ENCODE results near the gene WBP2.
A peak's percentile ranks its signal among the peaks of the same experiment; 100 is the strongest.

The WBP2 gene

DNA sequence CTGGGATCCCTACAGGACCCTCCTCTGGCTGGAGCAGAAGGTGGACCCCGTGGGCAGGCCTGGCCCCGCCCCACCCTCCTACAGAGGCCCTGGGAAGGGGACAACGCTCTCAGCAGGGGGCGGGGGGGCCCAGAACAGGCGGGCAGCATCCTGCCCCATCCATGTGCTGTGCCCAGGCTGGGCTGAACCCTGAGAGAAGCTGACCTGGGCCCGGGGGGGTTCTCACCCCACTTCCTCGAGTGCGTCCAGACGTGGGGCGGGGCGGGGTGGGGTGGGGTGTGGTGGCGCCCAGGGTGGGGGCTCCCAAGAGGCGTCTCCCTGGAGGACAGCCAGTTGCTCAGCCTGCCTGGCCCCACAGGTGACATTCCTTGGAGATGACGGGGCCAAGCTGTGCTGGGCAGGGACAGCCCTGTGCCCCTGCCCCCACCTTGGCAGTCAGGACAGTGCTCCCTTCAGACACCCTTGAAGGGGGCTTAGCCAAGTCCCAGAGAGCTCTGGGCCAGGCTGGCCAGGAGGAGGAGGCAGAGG, 10.5 kb downstream of the WBP2 start:
- DNase-seq: no peak

DNA sequence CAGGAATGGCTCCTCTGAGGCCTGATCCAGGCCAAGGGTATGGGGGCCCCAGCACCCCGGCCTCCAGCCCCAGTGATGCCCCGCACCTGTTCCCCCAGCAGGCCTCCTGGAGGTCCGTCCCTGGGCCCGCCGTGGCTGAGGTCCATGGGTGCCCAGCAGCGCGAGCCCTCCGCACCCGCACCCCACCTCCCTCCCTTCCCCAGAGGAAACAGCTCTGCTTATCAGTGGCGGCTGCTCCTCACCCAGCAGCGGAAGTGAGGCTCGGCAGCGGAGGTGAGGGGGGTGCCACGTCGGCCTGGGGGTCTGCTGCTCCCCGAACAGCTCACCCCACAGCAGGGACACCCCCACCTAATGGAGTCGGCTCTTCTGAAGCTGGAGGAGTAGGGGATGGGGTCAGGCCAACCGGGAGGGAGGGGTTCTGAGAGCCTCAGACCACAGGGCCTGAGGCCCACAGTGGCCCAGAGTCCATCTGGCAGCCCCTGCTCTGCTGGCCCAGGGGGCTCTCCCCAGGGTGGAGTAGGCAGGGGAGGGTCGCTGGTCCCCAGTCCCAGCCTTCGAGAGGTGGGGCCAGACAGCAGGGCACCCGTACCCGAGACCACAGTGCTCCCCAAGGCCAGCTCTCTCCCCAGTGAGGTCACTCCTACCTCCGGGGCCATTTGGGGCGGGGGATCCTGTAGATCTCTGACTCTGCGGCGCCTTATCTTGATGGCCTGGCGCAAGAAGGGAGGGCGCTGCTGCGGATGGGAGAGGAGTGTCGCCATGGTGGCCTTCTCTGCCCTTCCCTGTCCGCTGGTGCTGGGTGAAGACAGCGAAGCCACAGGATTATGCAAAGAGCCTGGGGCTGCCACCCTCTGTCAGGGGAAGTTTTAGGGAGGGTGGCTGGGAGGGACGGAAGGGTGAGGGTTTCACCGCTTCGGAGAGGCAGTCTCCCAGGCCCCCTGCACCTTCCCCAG, 11.3 kb downstream of the WBP2 start, which contains the start of gene UNC13D:
TSS of gene UNC13D (minus strand) at position 828 of the 953 bp plus-strand sequence. CDS start at position 761, 67 bp downstream.
- peak; percentile 68 to 86 (median 82) for DNase-seq

DNA sequence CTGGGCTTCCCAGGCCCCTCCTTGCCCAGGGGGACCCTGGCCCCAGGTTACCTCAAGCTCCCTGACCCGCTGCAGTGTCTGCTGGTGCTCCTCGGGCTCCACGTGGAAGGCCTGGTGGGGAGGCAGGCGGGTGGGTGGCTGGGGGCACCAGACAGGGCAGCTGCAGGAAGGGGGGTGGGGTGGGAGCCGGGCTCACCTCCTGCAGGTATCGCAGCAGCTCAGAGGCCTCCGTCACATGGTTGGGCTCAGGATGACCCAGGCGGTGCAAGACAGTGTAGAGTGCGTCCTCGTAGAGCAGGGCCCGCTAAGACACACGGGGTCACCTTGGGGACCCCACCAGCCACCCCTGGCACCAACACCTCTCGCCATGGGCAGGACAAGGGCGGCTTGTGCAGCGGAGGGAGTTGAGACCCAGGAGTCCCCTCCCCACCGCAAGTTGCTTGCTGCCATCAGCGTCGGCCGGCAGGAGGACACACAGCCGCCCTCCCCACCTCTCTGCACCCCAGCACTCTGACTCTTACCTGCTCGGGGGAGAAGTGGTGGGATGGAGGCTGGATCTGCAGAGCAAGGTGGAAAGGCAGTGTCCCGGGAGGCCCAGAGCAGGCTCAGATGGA, 12.1 kb downstream of the WBP2 start:
- DNase-seq: peak in 1 of 4 experiments; percentile 1

DNA sequence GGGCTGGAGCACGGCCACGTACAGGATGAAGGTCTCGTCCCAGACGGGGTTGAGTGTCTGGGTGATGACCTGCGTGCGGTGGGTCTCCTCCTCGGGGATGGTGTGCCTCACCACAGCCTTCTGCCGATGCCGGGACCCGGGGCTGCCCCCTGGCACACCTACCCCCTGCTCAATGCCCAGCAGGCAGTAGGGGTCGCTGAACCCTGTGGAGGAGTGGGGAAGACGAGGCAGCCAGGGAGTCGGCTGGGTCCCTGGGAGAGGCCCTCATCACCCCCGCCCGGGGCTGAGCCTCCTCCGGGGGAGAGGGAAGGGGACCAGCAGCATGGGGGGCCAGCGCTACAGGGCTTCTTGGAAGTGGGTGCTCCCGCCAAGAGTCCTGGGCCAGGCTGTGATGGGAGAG, 12.7 kb downstream of the WBP2 start:
- no peak for DNase-seq

DNA sequence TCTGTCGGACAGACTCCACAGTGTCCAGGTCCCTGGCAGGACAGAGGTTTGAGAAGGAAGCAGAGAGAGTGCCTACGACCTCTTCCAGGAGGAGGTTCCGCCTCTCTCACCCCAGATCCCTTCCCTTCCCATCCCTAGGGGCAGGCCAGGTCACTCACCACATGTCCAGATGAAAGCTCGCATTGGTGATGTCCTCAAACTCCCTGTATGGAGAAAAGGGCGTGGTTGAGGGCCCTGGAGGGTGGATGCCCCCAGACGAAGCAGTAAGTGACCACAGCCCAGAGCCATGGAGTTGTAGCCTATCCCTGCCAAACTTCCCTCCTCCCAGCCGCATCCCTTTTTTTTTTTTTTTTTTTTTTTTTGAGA, 14.4 kb downstream of the WBP2 start:
- DNase-seq: no peak

DNA sequence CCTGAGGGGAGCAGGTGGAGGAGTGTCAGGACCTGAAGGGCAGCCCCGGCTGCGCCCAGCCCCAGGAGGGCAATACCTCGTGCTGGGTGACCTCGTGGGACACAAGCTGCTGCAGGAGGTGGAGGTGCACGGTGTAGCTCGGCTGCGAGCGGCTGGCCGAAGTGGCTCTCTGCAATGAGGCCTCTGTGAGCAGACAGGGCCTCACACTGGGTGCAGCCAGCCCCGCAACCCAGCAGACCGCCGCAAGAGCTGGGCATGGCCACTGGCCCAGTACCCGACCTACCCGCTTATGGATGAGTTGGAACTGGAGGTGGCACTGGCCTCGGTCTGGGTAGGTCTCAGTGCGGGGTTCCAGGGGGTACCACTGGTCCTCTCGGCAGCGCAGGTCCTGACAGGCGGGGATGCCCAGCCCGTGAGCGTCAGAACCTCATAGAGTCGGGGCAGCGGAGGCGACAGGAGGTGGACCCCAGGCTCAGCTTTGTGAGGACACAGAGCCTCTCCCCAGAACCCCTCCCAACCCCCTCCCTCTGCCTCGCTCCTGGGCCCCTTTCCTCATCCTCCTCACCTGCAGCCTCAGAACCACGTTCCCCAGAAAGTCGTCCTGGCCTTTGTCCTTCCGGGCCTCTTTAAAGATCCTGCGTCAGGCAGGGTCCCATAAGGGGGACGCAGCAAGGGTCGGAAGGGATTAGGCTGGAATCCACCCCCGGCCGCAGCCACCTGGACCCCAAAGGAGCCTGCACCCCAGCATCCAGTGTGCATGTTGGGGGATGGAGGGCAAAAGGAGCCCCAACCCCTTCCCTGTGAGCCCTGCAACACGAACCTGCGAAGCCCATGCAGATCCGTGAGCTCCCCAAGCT, 15.0 kb downstream of the WBP2 start:
- no peak for DNase-seq

DNA sequence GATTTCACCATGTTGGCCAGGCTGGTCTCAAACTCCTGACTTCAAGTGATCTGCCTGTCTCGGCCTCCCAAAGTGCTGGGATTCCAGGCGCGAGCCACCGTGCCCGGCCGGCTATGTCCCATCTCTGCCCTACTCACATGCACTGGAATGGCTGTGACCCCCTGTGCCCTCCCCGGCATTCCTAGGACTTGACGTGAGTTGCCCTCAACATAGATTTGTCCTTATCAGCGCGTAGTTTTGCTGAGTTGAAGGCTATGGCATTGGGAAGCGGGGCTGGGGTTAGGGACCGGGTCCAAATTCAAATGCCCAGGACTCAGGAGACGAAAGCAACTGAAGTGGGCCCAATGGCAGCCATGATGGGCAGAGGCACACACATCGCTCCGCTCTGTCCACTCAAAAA, 16.7 kb downstream of the WBP2 start:
- no peak for DNase-seq

DNA sequence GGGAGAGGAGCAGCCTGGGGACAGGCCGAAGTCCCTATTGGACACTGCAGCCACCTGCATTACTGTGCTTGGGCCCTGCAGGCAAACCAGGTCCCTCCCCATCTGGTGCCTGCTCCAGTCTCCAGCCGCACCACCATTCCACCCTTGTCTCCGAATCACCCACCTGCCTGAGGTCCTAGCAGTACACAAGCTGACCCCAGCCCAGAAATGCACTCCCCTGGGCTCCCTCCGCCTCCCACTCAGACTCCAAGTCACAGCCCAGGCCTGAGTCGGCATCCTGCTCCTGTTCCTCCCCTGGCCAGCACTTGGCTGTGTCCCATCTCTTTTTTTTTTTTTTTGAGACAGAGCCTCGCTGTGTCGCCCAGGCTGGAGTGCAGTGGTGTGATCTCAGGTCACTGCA, 17.2 kb downstream of the WBP2 start:
- no peak for DNase-seq

DNA sequence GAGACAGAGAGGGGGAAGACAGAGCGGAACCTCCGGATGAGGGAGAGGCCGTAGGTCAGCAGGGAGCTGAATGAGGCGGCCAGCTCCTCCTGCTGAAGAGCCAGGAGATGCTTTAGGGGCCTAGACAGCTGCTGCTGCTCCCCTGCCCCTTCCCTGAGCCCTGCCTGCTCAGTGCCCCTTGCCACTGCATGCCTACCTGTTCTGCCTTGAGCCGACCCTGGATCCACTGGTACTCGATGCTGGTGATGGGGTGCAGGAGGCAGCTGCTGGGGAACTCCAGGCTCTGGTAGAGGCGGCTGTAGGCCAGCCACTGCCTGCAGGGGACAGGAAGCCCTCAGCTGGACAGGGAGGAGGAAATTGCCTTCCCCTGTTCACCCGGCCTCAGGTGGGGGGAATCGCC, 18.5 kb downstream of the WBP2 start:
- no peak for DNase-seq

DNA sequence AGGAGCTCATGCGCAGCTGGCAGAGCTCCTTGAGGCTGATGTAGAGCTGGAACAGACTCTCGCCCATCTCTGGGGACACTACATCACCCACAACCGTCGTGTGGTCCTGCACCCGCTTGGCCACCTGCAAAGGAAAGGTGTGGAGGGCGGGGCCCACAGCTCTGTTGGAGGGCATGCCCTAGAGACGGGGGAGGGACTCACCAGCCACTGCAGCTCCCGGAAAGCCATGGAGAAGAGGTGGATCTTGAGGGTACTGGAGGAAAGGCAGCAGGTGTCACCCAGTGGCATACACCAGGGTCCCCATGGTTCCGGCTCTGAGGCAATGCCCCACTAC, 19.5 kb downstream of the WBP2 start:
- DNase-seq: no peak

DNA sequence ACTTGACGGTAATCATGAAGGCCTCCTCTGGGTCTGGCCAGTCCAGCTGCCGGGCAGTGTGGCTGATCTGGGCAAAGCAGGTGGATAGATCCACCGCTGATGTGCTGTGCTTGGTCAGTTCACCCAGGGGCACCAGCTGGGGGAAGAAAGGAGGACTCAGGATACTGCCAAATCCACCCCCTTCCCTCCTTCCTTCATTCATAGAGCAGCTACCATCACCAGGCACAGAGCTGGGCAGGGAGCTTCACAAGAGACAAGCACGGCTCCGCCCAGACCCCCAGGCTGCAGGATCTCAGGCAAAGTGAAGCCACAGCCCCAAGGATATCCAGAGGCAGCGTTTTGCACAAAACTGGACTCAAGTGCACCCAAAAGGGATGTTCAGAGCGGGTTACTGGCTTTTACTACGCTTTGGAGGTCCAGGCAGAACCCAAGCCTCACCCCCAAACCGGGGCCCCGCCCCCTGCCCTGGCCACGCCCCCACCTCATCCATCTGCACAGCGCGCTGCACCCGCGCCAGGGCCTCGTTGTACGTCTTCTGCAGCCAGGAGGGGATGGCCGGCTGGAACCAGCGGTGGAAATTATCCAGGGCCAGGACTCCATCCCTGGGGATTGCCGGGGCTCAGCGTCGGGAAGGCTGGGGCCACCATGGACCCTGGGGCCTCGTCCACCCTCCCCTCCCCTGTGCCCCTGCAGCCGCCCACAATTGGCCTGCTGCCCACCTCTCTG, 20.0 kb downstream of the WBP2 start:
- DNase-seq: no peak

DNA sequence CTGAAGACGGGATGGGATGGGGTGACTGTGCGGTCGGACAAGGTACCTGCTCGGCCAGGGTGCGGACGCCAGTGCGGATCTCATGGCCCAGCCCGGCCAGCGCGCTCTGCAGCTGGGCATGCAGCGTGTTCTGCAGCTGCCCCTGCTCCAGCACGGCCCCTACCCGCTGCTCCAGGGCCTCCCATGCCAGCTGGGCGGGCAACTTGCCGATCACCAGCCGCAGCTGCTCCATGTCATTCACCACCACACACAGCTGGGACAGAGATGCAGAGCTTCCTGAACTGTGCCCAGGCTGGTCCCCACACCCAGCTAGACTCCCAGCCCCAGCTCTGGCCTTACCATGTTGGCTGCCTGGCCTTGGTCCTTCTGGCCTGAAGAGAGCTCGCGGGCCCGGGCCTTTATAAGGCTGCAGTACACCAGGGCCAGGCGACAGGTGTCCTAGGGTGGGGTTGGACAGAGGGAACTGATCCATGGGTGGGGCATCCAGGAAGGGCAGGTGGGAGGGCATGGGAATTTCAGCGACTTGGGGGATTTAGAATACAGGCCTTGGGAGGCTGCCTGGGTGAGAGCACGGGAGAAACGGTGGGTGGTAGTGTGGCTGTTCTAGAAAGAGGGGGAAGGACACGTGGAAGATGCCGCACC, 20.7 kb downstream of the WBP2 start:
- no peak for DNase-seq

DNA sequence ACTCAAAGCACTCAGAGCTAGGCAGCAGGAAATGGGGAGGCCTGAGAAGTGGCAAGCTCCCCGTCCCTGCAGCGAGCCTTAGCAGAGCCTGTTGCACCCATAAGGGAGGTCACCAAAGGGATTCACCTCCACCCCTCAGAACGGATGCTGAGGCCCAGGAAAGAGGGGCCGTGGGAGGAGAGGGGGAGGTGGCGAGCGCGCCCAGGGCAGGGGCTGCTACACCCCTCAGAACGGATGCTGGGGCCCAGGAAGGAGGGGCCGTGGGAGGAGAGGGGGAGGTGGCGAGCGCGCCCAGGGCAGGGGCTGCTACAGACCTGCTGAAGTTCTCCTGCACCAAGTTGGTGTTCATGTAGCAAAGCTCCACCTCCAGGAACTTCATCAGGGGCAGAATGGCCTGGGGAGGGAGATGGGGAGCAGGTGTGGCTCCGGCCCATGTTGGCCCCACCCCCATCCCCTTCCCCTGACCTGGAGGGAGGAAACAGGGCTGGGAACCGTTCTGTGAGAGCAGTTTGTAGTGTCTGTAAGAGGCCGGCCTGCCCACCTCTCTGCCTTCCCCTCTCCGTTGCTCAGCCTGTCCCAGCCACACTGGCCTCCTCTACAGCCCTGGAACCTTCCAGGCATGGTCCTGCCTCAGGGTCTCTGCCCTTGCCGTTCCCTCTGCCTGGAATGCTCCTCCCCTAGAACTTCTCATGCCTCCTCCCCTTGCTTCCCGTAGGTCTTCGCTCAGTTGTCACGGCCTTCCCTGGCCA, 22.3 kb downstream of the WBP2 start:
- peak in 2 of 4 experiments; percentile 28 to 35 for DNase-seq

DNA sequence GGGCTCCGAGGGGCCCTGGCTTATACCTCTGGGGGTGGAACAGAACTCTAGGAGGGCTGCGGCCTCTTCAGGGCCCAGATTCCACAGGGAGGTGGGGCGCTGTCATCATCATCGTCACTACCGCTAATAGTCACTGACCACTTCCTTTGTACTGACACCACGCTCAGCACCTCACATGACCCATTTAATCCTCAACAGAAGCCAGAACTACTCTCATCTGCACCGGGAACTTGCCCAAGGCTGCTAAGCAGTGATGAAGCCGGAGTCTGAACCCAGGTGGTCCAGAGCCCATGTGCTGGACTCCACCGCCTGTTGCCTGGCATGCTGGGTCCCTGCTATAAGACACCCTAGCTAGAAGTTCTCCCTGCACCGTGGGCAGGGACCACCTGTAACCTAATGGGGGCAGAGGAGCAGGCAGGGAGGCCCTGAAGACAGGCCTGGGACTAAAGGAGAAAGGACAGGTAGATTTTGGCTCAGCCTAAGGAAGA, 22.9 kb downstream of the WBP2 start:
- DNase-seq: peak; percentile 87 to 92 (median 90)

DNA sequence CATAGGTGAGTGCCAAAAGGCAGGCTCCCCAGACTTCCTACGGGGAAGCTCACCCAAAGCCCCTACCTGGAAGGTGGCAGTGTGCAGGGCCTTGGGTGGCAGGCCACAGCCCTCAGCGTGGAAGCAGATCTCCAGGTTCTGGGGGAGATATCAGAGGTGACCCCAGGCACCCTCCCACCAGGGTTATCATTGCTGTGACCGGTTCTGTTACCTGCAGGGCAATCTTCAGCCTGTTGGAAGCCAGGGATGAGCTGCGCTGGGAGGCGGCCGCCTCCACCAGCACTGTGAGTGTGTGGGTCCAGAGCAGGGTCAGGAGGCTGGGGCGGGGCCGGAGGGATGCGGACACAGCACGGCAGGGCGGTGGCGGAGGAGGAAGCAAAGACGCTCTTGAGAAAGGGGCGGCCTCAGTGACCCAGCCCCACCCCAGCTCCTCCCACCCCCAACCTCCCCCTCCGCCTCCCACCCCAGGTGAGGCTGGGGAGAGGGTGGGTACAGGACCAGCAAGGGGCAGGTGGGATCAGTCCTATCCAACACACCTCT, 24.0 kb downstream of the WBP2 start:
- DNase-seq: peak in 2 of 4 experiments; percentile 35

DNA sequence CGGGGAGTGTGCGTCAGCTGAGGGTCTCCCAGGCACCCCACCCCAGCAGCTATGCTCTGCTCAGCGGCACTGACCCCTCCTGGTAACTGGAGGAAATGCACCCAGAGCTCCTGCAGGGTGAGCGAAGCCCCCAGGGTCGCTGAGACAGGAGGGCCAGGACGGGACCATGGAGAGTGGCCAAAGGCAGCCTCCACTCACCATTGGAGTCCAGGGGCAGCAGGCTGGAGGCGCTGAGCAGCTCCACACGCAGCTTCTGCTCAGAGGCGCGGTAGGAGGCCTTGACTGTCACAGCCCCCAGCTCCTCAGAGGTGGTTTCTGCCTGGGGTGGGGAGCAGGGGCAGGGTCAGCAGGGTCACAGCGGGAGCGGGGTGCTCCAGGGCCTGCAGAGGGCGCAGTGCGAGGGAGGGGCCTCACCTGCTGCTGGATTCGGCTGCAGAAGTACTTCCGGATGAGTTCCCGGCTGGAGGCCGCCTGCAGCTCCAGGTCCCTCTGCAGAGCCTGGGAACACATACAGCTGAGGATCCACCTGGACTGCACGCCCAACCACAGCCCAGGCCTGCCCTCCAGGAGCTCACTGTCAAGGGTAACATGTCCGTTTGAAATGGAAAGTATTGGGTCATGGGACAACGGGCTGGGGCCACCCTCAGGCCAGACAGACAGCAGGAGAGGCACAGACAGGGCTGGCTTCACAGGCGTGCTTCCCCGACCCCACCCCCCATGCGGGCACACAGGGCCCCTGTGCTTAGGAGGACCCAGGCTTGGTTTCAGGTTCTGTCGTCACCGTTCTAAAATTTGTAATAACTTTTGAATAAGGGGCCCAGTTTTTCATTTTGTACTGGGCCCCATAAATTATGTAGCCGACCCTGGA, 24.7 kb downstream of the WBP2 start:
- peak in 1 of 4 experiments; percentile 48 for DNase-seq

DNA sequence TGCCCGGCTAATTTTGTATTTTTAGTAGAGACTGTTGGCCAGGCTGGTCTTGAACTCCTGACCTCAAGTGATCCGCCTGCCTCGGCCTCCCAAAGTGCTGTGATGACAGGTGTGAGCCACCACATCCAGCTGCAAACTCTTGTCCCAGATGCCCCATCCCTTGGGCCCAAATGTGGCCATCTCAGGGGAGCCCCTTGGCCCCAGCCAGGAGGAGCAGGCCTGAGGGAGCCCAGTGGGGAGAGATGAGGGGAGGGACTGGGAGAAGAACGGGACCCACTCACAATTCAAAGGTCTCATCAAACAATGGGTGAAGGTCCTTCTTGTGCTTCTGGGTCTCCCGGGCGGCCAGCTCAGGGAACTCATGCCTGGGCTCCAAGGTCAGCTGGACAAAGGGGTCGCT, 25.4 kb downstream of the WBP2 start:
- DNase-seq: no peak

DNA sequence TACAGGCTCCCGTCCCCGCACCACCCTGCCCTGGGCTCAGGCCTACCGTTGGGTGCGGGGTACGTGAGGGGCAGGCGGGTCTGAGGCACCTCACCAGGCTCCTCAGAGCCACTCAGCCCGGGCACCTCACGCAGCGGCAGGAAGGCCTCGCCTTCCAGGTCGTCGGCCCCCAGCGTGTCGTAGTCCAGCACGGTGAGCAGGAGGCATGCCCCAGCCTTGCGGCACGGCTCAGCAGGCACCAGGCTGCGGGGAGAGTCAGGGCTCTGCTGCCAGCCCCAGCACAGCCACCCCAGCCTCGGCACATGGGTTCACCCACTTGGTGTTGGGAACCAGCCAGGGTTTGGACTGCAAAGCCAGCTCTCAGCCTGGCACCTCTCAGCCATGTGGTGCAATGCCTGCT, 26.4 kb downstream of the WBP2 start:
- DNase-seq: no peak

DNA sequence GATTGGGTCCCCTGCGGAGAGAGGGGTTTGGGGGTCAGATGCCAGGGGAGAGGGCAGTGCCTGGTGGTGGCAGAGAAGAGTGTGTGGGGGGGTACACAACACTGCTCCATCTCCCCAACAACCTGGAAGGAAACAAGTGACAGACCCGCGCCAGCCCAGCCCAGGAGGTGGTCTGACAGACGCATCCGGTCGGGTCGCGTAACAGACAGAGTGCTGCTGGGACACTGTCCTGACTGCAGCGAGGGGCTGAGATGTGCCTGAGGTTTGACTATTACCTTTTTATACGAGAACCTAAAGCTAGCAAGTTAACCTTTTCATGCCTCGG, 27.1 kb downstream of the WBP2 start:
- DNase-seq: no peak
